Stimulated activated CD8-positive, alpha-beta memory T cell treated with anti-CD3 and anti-CD28 coated beads, Interleukin-12 subunit alpha, Interleukin-12 subunit beta, amount 100 ng/mL, for 4 hours (primary cell): Measurements from ENCODE around the gene SUDS3.

Experiments
- DNase-seq: peaks from one replicate; pipeline ENCODE4 v3.0.0-alpha.2; 2020; ENCODE audit warnings: low read depth

Gene SUDS3

GRCh38 chr12:118447181-118447580 lies 70.8 kb downstream of the SUDS3 start:
- DNase-seq = no peak

- DNase-seq = no peak
Observed at GRCh38 chr12:118448341-118448740, 72.0 kb downstream of the SUDS3 start.

GRCh38 chr12:118455327-118455726 lies 79.0 kb downstream of the SUDS3 start:
- no peak for DNase-seq

GRCh38 chr12:118456741-118457140 lies 80.4 kb downstream of the SUDS3 start:
- no peak for DNase-seq

- no peak for DNase-seq
Observed at GRCh38 chr12:118459110-118459509, 82.8 kb downstream of the SUDS3 start.

- no peak for DNase-seq
Observed at GRCh38 chr12:118463677-118464076, 87.3 kb downstream of the SUDS3 start.

- DNase-seq = no peak
Observed at GRCh38 chr12:118465706-118466105, 89.4 kb downstream of the SUDS3 start.
